Neuron (in vitro differentiated cells): Measurements from ENCODE around the gene AFM.

ENCODE experiments used
- H2AFZ ChIP-seq: one replicate; pipeline ENCODE4 v1.6.1; 2013; ENCODE audit warnings: low read depth, mild to moderate bottlenecking, inconsistent platforms, low read length, moderate library complexity
- H3K27me3 ChIP-seq: one replicate; pipeline ENCODE4 v1.6.1; 2013; ENCODE audit warnings: low read length; ENCODE audit not compliant: insufficient read depth
- H3K36me3 ChIP-seq: one replicate; pipeline ENCODE4 v1.6.1; 2013; ENCODE audit warnings: low read length; ENCODE audit not compliant: insufficient read depth
- H3K4me1 ChIP-seq: one replicate; pipeline ENCODE4 v1.6.1; 2013; ENCODE audit warnings: low read length; ENCODE audit not compliant: insufficient read depth
- H3K4me3 ChIP-seq: 2 replicates; pipeline ENCODE4 v1.5.1; 2013; ENCODE audit warnings: mild to moderate bottlenecking, low read length, moderate library complexity
- H3K9me3 ChIP-seq: one replicate; pipeline ENCODE4 v1.6.1; 2013; ENCODE audit warnings: low read length

AFM gene

DNA sequence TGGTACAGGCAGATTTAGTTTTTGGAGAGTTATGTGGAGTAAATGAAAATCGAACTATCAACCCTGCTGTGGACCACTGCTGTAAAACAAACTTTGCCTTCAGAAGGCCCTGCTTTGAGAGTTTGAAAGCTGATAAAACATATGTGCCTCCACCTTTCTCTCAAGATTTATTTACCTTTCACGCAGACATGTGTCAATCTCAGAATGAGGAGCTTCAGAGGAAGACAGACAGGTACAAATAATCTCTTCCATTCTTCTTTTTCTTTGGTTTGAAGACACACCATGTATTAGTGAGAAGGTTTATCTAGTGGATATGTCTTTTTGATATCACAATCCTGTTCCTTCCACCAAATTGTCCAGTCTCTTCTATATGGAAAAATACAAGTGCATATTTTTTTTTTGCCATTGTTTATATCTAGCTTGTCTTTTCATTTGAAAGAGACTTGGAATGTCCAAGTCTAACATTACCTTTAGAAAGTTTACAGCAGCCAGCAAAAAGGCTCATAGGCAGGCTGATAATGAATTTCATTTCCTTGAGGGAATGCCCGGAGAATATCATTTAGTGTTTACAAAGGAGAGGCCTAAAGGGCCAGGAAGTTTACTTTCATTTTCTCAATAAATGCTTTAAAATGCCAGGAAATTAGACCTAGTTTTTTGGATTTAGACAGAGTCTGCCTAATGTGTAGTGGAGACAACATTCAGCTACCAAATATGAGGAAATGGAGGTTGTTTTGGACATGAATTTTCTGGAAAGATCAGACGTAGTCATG, 18.6 kb downstream of the AFM start:
- H3K4me1 ChIP-seq: no peaks in the 10 kb centered on the region
- H2AFZ ChIP-seq: no peak overlapping the region
- no peaks in the 10 kb centered on the region for H3K9me3 ChIP-seq
- H3K36me3 ChIP-seq: no peaks in the 10 kb centered on the region
- H3K4me3 ChIP-seq: no peak overlapping the region
- no peaks in the 10 kb centered on the region for H3K27me3 ChIP-seq

DNA sequence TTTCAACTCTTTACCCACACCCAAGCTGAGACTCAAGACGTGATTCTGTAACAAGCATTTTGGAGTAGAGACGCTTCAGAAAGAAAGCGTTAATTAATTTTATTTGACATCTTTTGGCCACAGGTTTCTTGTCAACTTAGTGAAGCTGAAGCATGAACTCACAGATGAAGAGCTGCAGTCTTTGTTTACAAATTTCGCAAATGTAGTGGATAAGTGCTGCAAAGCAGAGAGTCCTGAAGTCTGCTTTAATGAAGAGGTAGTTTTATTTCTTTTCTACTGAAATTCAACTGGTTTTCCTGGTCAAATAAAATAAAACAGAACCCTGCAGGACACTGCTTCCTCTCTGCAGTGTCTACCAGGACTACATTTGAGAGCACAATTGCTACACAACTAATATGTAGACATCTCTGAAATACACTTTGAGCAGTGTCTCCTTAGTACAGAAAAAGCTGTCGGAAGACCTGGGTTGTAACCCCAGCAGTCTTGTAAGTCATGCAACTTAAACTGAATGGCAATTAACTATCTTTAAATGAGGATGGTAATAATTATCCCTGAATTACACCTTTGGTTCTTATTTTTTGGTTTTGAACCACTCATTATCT, 20.2 kb downstream of the AFM start:
- Histone ChIP-seq H3K4me1 (no peaks in the 10 kb centered on the region), H2AFZ (no peak overlapping the region), H3K4me3 (no peak overlapping the region), H3K36me3 (no peaks in the 10 kb centered on the region), H3K9me3 (no peaks in the 10 kb centered on the region), H3K27me3 (no peaks in the 10 kb centered on the region)

DNA sequence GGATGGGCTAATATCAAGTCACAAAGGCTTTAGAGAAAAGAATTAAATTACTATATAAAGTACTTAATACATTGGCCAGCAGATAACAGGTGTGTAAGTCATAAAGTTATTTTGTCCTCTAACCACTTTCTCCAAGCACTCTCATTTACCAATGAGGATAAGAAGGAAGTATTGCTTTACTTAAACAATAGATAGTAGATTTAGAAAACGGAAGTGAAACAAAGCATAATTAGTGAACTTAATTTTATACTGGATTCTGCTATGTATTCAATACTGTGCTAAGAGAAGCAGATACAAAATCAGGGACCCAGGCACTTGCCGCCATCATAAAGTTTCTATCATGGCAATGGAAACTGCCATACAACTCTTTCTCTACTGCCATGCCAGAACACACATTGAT, 24.0 kb downstream of the AFM start:
- Histone ChIP-seq H3K27me3 (no peaks in the 10 kb centered on the region), H3K4me1 (no peaks in the 10 kb centered on the region), H2AFZ (no peak overlapping the region), H3K9me3 (no peaks in the 10 kb centered on the region), H3K36me3 (no peaks in the 10 kb centered on the region), H3K4me3 (no peak overlapping the region)

DNA sequence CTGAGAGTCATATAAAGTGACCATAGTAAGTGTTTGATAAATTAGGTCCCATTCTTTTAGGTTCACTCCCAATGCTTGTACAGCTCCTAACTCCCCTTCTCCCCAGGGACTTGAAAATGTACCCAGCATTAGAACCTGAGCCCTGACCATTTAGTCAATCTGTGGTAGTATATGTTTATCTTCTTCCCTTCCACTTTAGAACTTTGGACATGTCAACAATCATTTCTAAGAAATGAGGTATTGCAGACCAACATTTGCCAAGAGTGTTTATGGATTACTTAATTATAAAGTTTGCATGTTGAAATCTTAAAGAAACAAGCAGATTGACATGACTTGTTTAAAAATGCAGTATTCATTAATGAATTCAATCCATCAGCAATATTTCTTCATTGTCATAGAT, 26.0 kb downstream of the AFM start:
- Histone ChIP-seq H3K9me3 (no peaks in the 10 kb centered on the region), H3K27me3 (no peaks in the 10 kb centered on the region), H3K4me3 (no peak overlapping the region), H3K4me1 (no peaks in the 10 kb centered on the region), H3K36me3 (no peaks in the 10 kb centered on the region), H2AFZ (no peak overlapping the region)

DNA sequence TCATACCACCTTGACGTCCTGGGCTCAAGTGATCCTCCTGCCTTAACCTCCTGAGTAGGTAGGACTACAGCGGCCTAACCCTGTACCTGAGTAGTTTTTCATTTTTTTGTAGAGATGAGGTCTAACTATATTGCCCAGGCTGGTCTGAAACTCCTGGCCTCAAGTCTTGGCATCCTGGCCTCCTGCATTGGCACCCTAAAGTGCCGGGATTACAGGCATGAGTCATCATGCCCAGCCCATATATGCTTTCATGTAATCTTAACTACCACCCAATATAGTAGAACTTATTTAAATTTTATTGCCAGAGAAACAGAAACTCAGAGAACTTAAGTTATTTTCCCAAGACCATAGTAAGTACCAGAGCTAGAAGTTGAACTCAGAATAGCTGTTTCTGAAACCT, 27.1 kb downstream of the AFM start:
- no peaks in the 10 kb centered on the region for H3K4me1 ChIP-seq
- H2AFZ ChIP-seq: no peak overlapping the region
- no peaks in the 10 kb centered on the region for H3K27me3 ChIP-seq
- no peaks in the 10 kb centered on the region for H3K36me3 ChIP-seq
- H3K9me3 ChIP-seq: no peaks in the 10 kb centered on the region
- H3K4me3 ChIP-seq: no peak overlapping the region

DNA sequence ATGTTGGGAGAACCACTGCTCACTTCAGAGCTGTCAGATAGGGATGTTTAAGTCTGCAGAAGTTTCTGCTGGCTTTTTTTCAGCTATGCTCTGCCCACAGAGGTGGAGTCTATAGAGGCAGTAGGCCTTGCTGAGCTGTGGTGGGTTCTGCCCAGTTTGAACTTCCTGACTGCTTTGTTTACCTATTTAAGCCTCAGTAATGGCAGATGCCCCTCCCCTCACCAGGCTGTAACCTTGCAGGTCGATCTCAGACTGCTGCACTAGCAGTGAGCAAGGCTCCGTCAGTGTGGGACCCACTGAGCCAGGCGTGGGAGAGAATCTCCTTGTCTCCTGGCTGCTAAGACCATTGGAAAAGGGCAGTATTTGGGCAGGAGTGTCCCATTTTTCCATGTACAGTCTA, 36.8 kb downstream of the AFM start:
- Histone ChIP-seq H3K9me3 (no peaks in the 10 kb centered on the region), H3K4me1 (no peaks in the 10 kb centered on the region), H3K36me3 (no peaks in the 10 kb centered on the region), H3K4me3 (no peak overlapping the region), H3K27me3 (no peaks in the 10 kb centered on the region), H2AFZ (no peak overlapping the region)

DNA sequence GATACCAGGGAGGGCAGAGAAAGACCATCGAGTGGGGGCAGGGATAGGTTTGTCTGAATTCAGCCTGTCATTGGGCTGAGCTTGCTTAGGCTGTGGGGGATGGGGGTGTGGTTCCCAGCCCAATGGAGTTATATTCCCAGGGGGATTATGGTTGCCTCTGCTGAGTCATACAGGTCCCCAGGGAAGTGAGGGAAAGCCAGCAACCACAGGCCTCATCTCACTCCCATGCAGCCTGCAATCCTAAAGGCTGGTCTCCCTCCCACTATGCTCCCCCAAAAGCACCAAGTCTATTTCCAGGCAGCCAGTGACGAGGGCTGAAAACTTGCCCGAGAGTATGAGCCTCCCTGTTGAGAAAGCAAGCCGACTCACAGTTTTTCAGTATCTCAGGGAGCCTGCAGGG, 39.3 kb downstream of the AFM start:
- Histone ChIP-seq H3K27me3 (no peaks in the 10 kb centered on the region), H3K4me3 (no peak overlapping the region), H3K36me3 (no peaks in the 10 kb centered on the region)

DNA sequence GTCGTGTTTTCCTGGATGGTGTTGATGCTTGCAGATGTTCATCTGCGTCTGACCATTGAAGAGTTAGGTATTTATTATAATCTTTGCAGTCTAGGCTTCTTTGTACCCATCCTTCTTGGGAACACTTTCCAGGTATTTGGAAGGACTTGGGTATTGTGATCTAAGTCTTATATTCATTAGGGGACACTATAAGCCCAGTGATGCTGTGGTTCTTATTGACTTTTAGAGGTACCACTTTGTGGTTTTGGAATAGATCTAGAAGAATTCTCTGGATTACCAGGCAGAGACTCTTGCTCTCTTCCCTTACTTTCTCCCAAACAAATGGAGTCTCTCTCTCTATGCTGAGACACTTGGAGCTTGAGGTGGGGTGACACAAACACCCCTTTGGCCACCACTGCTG, 41.6 kb downstream of the AFM start:
- Histone ChIP-seq H3K36me3 (no peaks in the 10 kb centered on the region), H3K27me3 (no peaks in the 10 kb centered on the region), H3K4me3 (no peak overlapping the region), H3K9me3 (no peaks in the 10 kb centered on the region), H3K4me1 (no peaks in the 10 kb centered on the region), H2AFZ (no peak overlapping the region)

More for the DNA sequence above, 39.3 kb downstream of the AFM start:
- H3K9me3 ChIP-seq: no peaks in the 10 kb centered on the region
- H3K4me1 ChIP-seq: no peaks in the 10 kb centered on the region
- no peak overlapping the region for H2AFZ ChIP-seq

DNA sequence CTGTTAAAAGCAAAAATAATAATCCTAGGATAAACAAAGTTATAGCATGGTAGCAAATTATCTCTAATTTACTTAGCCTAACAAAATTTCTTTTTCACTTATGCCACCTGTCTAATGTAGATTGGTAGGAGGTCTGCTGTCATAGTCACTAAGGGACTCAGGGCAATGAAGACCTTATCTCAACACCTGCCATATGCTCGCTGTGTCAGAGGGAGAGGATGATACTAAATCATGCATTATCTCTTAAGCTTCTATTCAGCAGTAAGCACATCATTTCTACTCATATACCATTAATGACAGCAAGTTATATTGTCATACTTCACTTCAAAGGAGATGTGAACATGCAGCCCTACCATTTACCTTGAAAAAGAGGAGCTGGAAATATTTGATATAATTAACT, 44.1 kb downstream of the AFM start:
- no peak overlapping the region for H3K4me3 ChIP-seq
- no peaks in the 10 kb centered on the region for H3K27me3 ChIP-seq
- no peaks in the 10 kb centered on the region for H3K4me1 ChIP-seq
- H3K9me3 ChIP-seq: no peaks in the 10 kb centered on the region
- H3K36me3 ChIP-seq: no peaks in the 10 kb centered on the region
- H2AFZ ChIP-seq: no peak overlapping the region

DNA sequence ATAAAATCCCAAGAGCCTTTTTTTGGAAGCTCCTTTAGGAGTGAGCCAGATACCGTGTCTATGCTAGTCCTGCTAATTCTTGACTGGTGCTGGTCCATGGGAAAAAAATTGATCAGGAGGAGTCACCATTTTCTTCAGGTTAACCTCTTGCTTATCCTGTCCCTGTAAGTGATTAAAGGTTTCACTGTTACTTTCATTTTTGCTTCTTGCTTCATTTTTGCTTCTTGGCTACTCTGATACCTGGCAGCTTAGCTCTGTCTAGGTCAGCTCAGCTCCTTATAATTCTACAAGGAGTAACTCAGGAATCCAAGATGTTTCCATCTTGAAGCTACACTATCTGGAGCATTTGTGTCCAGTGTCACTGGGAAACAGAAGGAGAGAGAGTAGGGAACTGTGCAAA, 45.7 kb downstream of the AFM start:
- no peaks in the 10 kb centered on the region for H3K9me3 ChIP-seq

DNA sequence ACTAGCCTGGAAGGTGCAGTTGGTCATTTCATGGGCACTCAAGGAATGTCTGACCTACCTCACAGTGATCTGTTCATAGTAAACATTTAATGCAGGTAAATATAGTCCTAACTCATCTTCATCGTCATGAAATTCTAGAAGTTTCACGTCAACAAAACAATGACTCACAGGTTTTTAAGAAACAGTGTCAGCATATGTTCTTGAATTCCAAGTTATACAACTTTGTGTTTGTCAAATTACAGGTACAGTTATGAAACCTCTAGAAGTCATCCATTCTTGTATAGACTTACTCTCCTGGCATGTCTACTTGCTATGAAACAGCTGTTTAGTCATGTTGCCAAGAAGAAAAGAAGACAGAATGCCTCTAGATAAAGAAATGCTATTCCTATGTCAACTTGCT, 46.6 kb downstream of the AFM start:
- Histone ChIP-seq H3K9me3 (no peaks in the 10 kb centered on the region), H3K4me1 (no peaks in the 10 kb centered on the region), H3K36me3 (no peaks in the 10 kb centered on the region), H3K4me3 (no peak overlapping the region), H3K27me3 (no peaks in the 10 kb centered on the region), H2AFZ (no peak overlapping the region)

More for the DNA sequence above, 45.7 kb downstream of the AFM start:
- H3K4me3 ChIP-seq: no peak overlapping the region
- no peaks in the 10 kb centered on the region for H3K36me3 ChIP-seq
- no peaks in the 10 kb centered on the region for H3K4me1 ChIP-seq
- H3K27me3 ChIP-seq: no peaks in the 10 kb centered on the region
- H2AFZ ChIP-seq: no peak overlapping the region

DNA sequence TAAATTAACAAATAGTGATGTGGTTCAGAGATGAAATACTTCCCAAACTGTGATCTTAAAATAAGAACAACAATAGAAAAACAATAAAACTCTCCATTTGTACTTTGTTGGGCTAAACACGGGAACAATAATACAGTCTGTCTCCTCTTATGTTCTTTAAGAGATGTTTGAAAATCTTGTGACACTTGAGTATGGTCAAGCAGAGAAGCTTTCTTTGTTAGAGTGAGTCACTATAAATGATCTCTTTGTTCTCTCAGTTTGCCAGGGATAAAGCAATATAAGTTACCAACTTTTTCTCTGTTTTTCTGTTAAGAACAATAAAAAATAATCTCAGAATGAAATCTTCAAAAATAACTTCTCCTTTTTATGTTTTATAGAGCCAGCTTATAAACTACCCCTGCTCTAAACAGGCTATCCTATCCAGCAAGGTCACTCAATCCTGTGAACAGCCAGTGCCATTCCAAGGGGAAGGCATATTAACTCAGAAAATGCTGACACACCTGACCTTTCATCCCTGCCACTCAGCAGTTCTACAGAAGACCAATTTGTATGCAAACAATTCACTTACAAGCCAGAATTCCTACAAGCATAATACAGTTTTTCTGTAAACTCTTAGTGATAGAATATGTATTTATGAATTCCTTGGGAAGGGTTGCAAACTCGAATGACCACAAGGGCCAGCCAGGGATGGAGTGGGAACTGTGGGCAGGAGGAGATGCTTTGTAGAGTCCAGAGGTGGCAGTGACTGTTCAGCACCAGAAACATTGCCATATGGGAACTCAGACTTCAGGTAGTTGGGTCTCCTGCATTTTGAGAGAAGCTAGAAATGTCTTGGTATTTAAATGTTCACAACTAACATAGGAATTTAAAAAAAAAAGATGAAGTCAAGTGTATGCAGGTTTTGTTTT, 52.2 kb downstream of the AFM start:
- no peaks in the 10 kb centered on the region for H3K4me1 ChIP-seq
- H3K9me3 ChIP-seq: no peaks in the 10 kb centered on the region
- H2AFZ ChIP-seq: no peak overlapping the region
- H3K36me3 ChIP-seq: no peaks in the 10 kb centered on the region
- no peaks in the 10 kb centered on the region for H3K27me3 ChIP-seq
- no peak overlapping the region for H3K4me3 ChIP-seq

DNA sequence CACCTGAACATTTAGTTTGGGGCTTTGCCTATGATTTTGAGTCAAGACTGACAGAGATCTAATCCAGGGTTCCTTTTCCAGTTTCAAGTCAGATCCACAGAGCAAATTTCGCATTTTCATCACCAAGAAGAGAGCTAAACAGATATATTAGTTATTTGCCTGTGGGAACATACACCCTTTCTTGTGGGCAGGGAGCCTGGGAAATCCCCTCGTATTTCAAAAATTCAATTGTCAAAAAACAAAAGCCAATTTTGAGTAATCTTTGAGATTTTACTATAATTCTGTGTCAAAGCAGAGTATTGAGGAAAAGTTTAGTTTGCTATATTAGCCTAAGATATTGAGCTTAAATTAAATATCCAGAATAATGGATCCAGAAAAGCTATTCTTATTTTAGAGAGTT, 56.6 kb downstream of the AFM start:
- no peak overlapping the region for H2AFZ ChIP-seq
- no peaks in the 10 kb centered on the region for H3K4me1 ChIP-seq
- H3K36me3 ChIP-seq: no peaks in the 10 kb centered on the region
- no peaks in the 10 kb centered on the region for H3K27me3 ChIP-seq
- H3K4me3 ChIP-seq: no peak overlapping the region
- no peaks in the 10 kb centered on the region for H3K9me3 ChIP-seq
